Large intestine (tissue), 3 donors: ENCODE data around the gene NPHP4. TPM values are rescaled to one million over a fixed set of nuclear protein-coding genes. Genes with fewer than 3 reads are reported as not detected.

Experiments used
- DNase-seq, 2 donors: peaks; one replicate each; pipeline versions ENCODE4 v3.0.0 to v3.0.0-alpha.2; 2013
- H3K27ac ChIP-seq: one replicate; pipeline ENCODE4 v1.5.1; 2013; ENCODE audit warnings: low read length
- H3K27me3 ChIP-seq: 2 replicates; pipeline ENCODE4 v1.6.1; 2013; ENCODE audit warnings: low read length; ENCODE audit not compliant: control insufficient read depth, insufficient read depth
- H3K36me3 ChIP-seq: 2 replicates; pipeline ENCODE4 v1.6.1; 2013; ENCODE audit warnings: low read length; ENCODE audit not compliant: control insufficient read depth, insufficient read depth
- H3K4me1 ChIP-seq: one replicate; pipeline ENCODE4 v1.6.1; 2013; ENCODE audit warnings: low read length; ENCODE audit not compliant: control insufficient read depth, insufficient read depth
- H3K4me3 ChIP-seq: one replicate; pipeline ENCODE4 v1.5.1; 2013; ENCODE audit warnings: low read length
- H3K9me3 ChIP-seq: one replicate; pipeline ENCODE4 v1.6.1; 2013; ENCODE audit warnings: mild to moderate bottlenecking, low read depth, low read length, moderate library complexity; ENCODE audit not compliant: control insufficient read depth
- WGBS: methylation state at CpG from one replicate; pipeline ENCODE4 v1.1.5; 2013; ENCODE audit warnings: low lambda C conversion rate; ENCODE audit not compliant: insufficient coverage; 5-methylcytosine and 5-hydroxymethylcytosine counted together
- polyA plus RNA-seq: library from polyadenylated mRNA; unstranded; fragments of 120-200 nt; gene quantifications from one replicate; pipeline ENCODE4 v1.2.1, GENCODE V29; 2013

Gene NPHP4
- polyA plus RNA-seq, 1 donor, result 11.4 TPM

DNA sequence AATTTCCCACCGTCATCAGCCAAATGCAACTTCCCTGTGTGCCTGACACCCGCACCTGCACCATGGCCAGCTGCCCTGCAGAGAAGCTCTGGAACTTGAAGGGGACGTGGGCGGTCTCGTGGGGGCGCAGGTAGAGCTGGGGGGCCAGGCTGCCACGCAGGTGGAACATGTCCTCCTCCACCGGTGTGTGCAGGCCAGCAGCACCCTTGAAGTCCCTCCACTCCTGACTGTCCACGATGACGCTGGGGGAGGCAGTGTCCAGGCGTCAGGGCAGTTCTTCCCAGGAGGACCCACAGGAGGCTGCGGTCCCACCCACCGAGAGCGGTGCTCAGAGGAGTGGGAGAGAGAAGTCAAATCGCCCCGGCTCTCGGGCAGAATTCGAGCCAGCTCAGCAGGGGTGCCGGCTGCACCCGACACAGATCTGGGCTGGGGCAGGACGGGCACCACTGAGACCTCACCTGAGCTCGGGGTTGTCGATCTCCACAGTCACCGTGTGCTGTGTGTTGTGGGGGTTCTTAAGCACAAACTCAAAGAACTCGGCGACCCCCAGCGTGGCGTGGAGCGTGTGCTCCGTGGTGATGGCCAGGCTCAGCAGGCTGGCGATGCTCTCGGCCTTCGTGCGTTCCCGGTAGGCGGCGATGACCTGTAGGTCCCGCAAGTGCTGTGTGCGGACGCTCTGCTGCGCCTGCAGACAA lies 117.7 kb downstream of the NPHP4 start:
- Histone ChIP-seq H3K27me3 (no peaks in the 10 kb centered on the region), H3K4me3 (no peak overlapping the region), H3K9me3 (peaks cover under 1% of the 10 kb centered on the region), H3K4me1 (no peaks in the 10 kb centered on the region), H3K36me3 (peaks cover 36% of the 10 kb centered on the region), H3K27ac (no peak overlapping the region)
- no CpG with 5 or more reads among the region's 41 CpGs for WGBS
- DNase-seq, result no peak

DNA sequence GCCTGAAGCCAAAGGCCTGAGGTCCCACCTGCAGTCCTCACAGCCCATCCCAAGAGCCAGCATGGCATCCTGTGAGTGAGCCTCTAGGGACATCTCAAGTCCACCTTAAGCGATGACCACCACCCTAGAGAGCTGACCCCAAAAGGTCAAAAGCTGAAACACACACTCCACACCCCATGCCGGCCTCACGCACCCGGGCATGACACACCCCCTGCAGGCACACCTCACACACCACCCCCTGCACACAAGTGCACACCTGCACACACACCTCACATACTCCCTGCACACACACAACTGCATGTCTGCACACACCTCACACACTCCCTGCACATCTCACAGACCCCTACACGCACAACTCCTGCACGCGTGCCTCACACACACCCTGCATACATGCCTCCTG lies 118.7 kb downstream of the NPHP4 start:
- Histone ChIP-seq H3K27ac (no peak overlapping the region), H3K4me1 (no peaks in the 10 kb centered on the region), H3K36me3 (peaks cover 29% of the 10 kb centered on the region), H3K9me3 (no peaks in the 10 kb centered on the region), H3K4me3 (no peak overlapping the region), H3K27me3 (no peaks in the 10 kb centered on the region)
- no peak for DNase-seq
- no CpG with 5 or more reads among the region's 7 CpGs for WGBS

DNA sequence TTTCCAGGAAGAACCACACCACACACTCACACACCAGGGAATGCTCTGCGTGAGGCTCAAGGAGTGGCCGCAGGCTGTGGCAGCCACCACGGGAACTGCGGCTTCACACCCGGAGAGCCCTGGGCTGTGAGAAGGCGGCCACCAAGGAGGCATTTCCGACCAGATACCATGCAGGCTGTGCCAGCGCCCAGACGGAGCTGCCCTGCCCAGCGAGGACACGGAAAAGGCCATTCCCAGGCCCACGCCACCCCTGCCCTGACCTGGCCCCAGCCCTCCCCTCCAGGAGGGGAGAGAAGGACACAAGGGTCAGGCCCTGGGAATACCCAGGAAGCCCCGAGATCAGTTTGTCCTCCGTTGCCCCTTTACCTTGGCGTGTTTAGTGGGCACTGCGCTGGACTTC lies 119.3 kb downstream of the NPHP4 start:
- peaks cover 27% of the 10 kb centered on the region for H3K36me3 ChIP-seq
- no CpG with 5 or more reads among the region's 16 CpGs for WGBS
- no peaks in the 10 kb centered on the region for H3K27me3 ChIP-seq
- no peak for DNase-seq
- no peaks in the 10 kb centered on the region for H3K4me1 ChIP-seq
- H3K4me3 ChIP-seq, result no peak overlapping the region
- no peaks in the 10 kb centered on the region for H3K9me3 ChIP-seq
- no peak overlapping the region for H3K27ac ChIP-seq

DNA sequence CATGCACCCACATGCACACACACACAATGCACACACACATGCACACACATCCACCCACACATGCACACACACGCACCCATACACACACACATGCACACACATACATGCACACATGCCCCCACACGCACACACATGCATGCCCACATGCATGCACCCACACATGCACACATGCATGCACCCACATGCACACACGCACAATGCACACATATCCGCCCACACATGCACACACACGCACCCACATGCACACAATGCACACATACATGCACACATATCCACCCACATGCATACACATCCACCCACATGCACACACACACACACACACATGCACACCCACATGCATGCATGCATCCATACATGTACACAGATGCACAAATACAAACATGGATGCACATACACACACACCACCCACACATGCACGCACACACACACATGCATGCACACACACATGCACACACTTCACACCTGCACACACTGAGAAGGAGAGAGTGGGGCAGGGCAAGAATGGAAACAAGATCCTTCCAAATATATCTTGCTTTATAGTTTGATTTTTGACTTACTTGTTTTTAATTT lies 123.2 kb downstream of the NPHP4 start:
- DNase-seq, result no peak
- H3K27ac ChIP-seq, result no peak overlapping the region
- no CpG with 5 or more reads among the region's 6 CpGs for WGBS
- no peaks in the 10 kb centered on the region for H3K9me3 ChIP-seq
- no peaks in the 10 kb centered on the region for H3K27me3 ChIP-seq
- H3K36me3 ChIP-seq, result peaks cover 25% of the 10 kb centered on the region
- H3K4me3 ChIP-seq, result no peak overlapping the region
- no peaks in the 10 kb centered on the region for H3K4me1 ChIP-seq

DNA sequence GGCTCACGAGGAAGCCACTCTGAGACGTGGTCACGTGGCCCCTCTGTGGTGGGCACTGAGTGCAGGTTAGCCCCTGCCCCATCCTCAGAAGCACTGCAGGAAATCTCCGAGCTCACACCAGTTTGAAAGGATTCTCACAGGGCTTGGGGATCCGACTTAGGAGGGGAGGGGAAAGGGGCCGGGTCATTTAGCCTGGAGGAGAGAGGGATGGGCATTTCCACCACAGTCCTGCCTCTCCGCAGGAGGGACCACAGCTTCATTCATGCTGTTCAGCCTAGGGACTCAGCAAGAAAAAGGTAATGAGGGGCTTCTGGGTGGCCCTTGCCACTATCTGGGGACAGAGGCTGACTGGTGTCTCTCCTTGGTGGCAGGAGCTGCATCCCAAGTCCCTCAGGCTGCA lies 126.5 kb downstream of the NPHP4 start:
- no peak for DNase-seq
- no peak overlapping the region for H3K4me3 ChIP-seq
- no peaks in the 10 kb centered on the region for H3K9me3 ChIP-seq
- H3K4me1 ChIP-seq, result no peaks in the 10 kb centered on the region
- no peak overlapping the region for H3K27ac ChIP-seq
- no CpG with 5 or more reads among the region's 7 CpGs for WGBS
- no peaks in the 10 kb centered on the region for H3K27me3 ChIP-seq
- peaks cover 21% of the 10 kb centered on the region for H3K36me3 ChIP-seq

DNA sequence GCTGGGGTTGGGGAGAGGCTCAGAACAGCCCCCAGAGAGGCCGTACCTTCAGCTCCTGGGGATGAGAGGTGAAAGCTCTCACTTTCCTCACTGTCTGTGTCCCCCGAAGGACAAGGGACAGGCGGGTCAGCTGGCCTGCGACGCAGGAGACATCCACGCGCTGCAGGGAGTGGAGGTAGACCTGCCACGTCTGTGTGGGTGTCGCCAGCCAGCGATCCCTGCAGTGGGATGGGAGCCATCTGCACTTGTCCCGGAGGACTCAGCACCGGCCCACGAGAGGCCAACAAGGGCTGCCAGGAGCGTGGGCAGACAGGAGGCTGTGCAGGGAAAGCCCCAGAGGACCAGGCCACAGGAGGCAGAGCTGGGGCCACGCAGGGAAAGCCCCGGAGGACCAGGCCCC lies 127.2 kb downstream of the NPHP4 start:
- DNase-seq, result no peak
- no peaks in the 10 kb centered on the region for H3K9me3 ChIP-seq
- WGBS, result no CpG with 5 or more reads among the region's 16 CpGs
- H3K4me1 ChIP-seq, result no peaks in the 10 kb centered on the region
- H3K36me3 ChIP-seq, result peaks cover 19% of the 10 kb centered on the region
- no peak overlapping the region for H3K4me3 ChIP-seq
- no peaks in the 10 kb centered on the region for H3K27me3 ChIP-seq
- H3K27ac ChIP-seq, result no peak overlapping the region

DNA sequence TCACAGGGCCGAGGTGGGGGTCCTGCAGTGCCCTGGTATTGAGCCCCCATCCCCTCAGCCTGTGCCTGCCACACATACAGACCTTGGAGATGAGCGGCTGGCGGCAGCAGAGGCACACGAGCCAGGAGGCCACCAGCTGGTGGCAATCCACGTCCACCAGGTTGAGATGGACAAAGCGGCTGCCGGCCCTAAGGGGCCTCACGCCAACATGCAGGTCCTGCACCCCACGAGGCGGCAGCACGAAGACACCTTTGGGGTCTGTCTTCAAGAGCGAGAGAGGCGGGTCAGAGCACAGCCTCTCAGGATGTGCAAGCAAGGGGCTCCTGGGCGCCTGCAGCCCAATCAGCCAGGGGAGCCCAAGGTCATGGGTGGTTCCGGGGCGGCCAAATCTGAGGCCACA lies 128.0 kb downstream of the NPHP4 start:
- no peaks in the 10 kb centered on the region for H3K27me3 ChIP-seq
- no peak overlapping the region for H3K4me3 ChIP-seq
- DNase-seq, result no peak
- H3K27ac ChIP-seq, result no peak overlapping the region
- H3K36me3 ChIP-seq, result peaks cover 19% of the 10 kb centered on the region
- no CpG with 5 or more reads among the region's 16 CpGs for WGBS
- no peaks in the 10 kb centered on the region for H3K9me3 ChIP-seq
- no peaks in the 10 kb centered on the region for H3K4me1 ChIP-seq

DNA sequence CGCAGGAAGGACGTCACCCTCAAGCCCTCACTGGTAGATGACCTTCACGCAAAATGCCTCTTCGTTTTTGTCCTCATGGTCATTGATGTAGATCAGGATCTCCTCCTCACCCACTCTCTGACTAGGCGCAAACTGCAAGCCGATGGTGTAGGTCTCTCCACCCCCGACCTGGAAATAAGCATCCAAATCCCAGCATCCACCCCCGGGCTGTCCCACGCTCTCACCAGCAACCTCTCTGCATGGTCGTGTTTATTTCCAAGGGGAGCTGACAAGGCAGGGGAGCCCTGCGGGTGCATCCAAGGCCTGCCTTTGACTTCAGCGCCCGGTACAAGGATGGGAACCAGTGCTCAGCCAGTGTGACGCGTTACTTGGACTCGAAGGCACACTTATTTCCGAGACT lies 129.0 kb downstream of the NPHP4 start:
- H3K36me3 ChIP-seq, result peaks cover 19% of the 10 kb centered on the region
- WGBS, result no CpG with 5 or more reads among the region's 17 CpGs
- no peaks in the 10 kb centered on the region for H3K4me1 ChIP-seq
- no peaks in the 10 kb centered on the region for H3K27me3 ChIP-seq
- no peak overlapping the region for H3K27ac ChIP-seq
- no peak overlapping the region for H3K4me3 ChIP-seq
- no peaks in the 10 kb centered on the region for H3K9me3 ChIP-seq
- DNase-seq, result no peak

DNA sequence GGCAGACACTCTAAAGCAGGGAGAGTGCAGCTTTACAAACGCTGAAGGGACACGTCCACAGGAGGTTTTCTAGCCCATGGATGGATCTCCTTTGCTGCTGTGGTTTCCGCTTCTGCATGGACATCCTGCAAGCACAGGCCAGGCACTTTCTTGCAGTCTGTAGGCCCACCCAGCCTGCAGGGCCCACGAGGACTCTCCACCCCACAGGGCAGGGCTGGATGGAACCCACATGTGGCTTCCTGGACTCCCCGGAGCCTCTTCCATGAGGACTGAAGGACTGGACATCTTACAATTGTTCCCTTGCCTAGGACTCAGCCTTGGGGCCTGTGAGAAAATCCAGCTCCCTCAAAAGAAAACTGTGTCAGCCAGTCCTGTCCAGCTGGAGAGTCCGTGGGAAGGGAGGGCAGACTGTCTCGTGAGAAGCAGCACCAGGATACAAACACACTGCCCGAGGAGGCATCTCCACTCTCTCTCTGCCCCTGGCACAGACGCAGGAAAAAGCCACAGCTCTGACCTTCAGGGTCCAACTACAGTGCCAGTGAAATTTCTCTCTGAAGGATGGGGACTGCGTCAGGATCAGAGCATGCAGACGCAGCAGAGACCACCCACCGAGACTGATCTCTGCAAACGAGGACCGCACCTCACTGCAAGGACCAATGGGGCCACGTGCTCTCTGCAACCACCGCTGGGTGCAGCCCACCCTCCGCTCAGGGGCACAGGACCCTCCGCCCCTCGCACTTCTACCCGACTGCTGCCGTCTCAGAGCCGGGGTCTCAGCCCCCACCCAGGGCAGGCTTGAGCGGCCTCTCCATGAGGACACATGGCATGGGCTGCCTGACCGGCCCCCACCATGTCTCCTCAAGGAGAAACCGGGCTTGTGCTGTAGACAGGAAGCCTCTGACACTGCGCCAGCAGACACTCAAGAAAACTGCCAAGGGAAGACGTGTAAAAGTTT lies 130.1 kb downstream of the NPHP4 start:
- Histone ChIP-seq H3K36me3 (peaks cover 16% of the 10 kb centered on the region), H3K4me1 (no peaks in the 10 kb centered on the region), H3K27ac (no peak overlapping the region), H3K9me3 (no peaks in the 10 kb centered on the region), H3K4me3 (no peak overlapping the region), H3K27me3 (no peaks in the 10 kb centered on the region)
- WGBS, result 100% methylated on average over 1 of the region's 27 CpGs
- DNase-seq, result no peak

DNA sequence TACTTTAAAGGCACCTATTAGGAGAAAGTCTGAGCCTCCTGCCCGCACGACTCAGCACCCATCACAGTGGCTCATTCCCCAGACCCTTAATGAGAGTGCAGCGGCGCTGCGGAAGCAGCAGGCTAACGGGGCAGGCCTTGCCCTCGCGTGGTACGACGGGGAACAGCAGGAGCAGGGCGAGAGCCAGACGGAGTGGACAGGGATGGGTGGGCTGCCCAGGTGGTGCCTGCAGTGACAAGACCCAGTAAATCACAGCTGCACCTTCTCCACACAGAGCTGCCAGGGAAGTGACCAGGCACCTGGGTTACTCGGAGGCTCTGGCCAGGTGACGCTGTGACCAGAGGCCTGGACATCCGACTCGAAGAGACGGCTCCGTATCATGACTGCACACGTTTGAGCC lies 131.9 kb downstream of the NPHP4 start:
- DNase-seq, result no peak
- Histone ChIP-seq H3K27ac (no peak overlapping the region), H3K4me3 (no peak overlapping the region), H3K9me3 (no peaks in the 10 kb centered on the region), H3K36me3 (peaks cover 13% of the 10 kb centered on the region), H3K4me1 (no peaks in the 10 kb centered on the region), H3K27me3 (no peaks in the 10 kb centered on the region)
- WGBS, result no CpG with 5 or more reads among the region's 19 CpGs
